ENCODE measurements around the gene SIAH3.

GRCh38 chr13:45748941-45749759 lies 102.4 kb downstream of the SIAH3 start:
- TF ChIP-seq ZNF274 (IDR thresholded peaks at IDR 0.05; ENCODE audit: low read depth, low read length) (no peak), SP1 (IDR thresholded peaks at IDR 0.05; ENCODE audit: low read depth) (no peak), EZH2 (IDR thresholded peaks at IDR 0.05) (no peak), POLR2AphosphoS5 (IDR thresholded peaks at IDR 0.05; ENCODE audit: low read depth, low read length) (no peak), POLR2A (IDR thresholded peaks at IDR 0.05; ENCODE audit: borderline replicate concordance, extremely low read depth, insufficient read depth, insufficient read length) (no peak), CTCF (IDR thresholded peaks at IDR 0.05 in 2 of 3, conservative IDR thresholded peaks at IDR 0.05 in 1 of 3; ENCODE audit: borderline replicate concordance in 1 of 3, insufficient read depth in 1 of 3, low read depth in 2 of 3, low read length in 2 of 3) (no peak), CEBPB (IDR thresholded peaks at IDR 0.05; ENCODE audit: low read depth) (no peak), MAX (IDR thresholded peaks at IDR 0.05) (no peak), RAD21 (IDR thresholded peaks at IDR 0.05; ENCODE audit: low read depth) (no peak), JUND (IDR thresholded peaks at IDR 0.05) (no peak), EZH2phosphoT487 (IDR thresholded peaks at IDR 0.05; ENCODE audit: borderline replicate concordance) (no peak), REST (IDR thresholded peaks at IDR 0.05; ENCODE audit: low read depth) (no peak), SRF (IDR thresholded peaks at IDR 0.05; ENCODE audit: low read depth) (no peak)
